Stimulated activated CD8-positive, alpha-beta memory T cell treated with anti-CD3 and anti-CD28 coated beads, Interleukin-7, amount 100 ng/mL, for 1 hour (primary cell): ENCODE data around the gene C5.

Experiments
- DNase-seq, 2 donors: peaks; one replicate each; pipeline ENCODE4 v3.0.0-alpha.2; 2020; ENCODE audit warnings: low read depth in 2 of 2

The C5 gene

DNA sequence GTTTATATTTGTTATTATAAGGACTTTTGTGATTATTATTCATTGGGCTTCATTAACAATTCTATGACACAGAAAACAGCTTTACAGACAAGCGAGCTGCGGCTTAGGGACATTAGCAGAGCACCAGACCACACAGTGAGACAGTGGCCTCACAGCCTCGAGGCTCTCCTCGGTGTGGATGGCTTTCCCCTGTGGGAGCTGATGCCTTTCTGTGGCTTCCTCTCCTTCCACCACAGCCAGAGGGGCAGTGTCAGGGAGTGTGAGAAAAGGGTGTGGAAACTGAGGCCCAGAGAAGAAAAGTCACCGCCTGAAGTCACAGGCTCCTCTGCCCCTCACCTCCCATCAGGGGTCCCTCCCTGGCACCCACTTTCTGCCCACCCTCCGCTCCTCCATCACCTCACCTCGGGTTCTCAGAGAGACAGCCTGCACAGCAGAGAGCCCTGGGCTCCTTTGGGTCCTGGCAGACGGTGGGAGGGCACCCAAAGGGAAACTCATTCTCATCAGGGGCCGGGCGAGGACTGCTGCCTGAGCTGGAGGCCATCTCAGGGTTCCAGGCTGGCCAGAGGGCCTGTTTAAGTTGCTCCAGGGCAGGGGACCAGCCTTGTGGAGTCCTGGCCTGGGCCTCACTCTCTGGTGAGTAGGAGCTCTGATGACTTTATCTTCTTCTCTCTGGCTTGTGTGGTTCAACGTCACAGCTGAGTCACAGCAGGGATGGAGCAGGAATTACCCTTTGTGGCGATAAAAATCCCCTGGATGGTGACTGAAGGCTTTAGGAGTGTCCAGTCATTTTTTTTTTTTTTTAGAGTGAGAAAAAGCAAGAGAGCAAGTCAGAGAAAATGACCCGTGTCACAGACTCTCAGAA lies 124.3 kb downstream of the C5 start:
- DNase-seq: peak in 1 of 2 donors; percentile 67

DNA sequence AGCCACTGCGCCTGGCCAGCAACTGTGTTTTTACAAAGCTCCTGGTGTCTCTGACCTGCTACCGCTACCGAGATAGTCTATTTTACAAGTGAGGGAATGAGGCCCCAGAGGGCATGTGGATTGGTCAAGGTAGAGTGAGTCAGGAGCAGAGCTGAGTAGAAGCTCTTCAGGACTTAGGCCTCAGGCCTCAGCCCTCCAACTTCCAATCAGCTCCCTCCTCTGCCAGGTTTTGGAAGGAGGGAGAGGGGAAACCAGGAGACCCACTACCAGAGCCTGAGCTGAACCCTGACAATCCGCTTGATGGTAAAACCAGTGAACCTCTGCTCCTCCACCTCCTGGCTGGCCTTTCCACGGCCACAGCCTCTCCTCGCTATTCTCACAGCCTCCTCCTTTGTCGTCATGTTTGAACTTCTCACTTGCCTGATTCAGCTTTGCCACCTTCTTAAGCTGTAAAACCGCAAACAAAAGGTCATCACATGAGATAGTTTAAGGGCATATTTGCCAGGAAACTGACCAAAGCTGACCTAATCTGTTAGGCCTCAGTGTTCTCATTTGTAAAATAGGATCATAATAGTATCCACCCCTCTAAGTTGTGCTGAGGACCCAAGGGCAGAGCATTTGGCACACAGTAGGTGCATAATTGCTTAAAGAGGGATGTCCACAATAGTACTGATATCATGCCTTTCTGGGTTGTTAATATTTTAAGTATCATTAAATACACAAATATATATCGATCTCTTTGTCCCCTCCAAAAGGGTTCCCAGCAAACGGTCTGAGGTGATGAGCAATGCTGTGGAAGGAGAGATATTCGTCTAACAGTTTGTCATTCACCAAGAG lies 125.2 kb downstream of the C5 start:
- DNase-seq: no peak

DNA sequence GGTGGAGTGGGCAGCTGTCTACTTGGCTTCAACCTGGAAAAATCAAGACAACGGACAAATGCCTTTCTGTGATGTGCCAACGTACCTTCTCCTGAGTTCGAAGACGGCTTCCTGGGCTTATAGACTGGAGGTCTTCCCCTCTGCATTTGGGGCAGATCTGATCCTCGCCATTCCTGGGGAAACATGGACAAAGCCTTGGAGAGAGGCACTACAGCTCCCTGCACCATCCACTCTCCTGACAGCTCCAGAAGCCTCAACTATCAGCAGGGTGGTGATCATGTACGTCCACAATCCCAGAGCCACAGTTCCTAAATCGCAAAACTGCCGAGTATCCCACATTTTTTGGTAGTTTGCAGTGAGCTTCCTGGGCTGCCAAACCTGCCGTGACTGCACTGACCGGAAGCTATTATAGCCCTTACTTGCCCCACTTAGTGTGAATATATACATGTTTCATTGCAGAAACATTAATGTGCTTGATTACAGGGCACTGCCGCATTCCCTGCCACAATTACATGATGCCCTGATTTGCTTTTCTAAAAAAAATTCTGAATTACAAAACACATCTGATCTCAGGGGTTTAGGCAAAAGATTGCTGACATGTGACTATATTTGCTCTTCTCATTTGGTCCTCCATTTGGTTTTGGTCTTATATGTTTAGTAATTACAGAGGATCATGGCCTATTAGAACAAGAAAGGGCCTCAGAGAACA lies 126.3 kb downstream of the C5 start:
- DNase-seq: no peak

DNA sequence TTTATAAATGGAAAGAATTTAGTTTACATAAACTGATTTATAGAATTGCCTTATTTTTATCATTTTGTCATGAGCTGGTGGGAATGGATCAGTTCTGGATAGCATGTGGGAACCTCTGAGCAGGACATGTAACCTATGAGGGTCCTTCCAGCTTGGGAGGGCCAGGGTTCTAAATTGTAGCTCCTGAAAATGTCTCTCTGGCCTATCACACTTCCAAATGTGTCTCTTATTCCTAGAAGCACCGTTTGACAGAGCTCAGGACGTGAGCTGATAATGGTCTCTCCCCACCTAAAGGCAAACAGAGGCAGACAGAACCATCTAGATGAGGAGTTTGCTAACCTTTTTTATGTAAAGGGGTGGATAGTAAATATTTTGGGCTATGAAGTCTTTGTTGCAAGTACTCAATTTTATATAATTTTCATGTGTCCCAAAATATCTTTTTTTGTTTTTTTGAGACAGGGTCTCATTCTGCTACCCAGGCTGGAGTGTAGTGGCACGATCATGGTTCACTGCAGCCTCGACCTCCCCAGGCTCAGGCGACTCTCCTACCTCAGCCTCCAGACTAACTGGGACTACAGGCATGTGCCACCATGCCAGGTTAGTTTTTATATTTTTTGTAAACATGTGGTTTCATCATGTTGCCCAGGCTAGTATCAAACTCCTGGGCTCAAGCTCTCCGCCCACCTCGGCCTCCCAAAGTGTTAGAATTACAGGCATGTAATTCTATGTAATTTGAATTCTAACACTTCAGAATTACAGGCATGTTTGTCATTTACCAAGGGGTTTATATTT lies 127.5 kb downstream of the C5 start:
- no peak for DNase-seq

DNA sequence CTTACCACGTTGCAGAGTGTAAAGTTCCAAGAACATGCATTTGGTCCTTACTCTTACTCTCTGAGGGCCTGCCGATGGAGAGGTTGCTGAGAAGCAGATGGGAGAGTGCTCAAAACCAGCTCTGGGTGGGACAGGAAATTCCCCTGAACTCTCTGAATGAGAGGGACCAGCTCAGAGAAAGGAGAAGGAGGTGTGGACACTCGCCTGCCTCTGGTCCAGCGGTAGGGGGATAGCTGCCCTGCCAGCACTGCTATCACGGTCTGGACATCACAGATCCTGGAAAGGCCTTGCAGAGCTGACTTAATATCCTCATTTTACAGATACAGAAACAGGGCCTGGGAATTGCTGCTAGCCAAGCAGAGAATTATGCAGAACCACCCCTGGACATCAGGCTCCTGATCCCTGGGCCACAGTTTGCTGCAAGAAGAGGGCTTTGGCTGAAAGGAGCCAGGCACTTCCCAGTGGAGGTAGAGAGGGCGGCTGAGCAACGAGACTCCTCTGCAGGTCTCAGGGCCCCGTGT lies 128.4 kb downstream of the C5 start:
- no peak for DNase-seq

DNA sequence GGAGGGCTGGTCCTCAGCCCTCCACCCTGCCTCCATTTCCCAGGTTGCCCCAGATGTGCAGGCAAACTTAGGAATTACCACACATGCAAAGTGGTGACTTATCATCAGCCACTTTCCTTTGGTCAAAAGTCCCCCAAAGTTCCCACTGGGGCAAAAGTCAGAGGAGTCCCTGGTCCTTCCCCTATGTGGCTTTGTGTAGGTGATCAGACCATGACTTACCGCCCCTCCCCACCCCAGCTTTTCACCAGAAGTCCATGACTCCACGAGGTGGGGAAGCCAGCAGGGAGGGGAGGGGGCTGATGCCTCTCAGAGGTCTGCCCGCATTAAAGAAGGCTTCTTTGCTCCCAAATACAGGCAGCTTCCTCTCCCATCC lies 129.3 kb downstream of the C5 start:
- DNase-seq: no peak

DNA sequence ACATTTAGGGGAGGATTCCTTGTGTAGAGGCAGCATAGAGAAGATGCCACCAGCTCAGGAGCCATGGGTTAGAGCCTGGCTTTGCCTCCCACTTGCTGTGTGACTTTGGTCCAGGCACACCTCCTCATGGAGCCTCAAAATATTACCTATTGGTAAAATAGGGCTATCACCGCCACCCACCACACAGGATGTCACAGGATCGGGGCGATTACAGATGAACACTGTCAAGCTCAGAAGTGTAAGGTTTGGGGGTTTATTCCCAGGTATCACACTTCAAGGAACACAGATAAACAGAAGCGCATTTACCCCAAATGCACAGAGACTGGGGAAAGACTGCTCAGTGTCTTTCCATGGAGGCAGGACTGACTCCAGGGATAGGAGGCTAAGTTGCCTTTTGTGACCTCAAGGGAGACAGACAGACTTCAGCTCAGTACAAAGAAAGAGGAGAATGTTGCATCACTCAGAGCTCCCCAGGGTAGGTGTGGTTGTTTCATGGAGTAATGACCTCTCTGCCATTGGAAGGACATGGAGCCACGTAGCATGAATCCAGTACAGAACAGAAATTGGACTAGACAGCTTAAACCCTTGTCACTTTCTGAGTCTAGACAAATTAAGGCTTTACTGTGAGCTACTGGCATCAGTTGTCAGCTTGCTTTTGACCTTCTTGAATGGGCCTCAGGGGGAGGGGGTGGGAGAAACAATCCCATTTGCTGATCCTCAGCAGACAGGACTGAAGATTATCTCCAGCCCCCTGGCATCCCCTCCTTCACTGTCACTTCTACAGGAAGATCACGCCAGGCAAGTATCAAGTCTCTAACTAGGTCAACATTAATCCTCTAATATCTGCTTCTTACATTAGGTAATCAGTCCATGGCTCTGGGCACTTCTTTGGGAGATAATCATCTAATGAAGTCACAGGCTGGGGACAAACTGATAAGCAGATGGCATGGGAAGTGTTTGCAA lies 130.0 kb downstream of the C5 start:
- DNase-seq: no peak

DNA sequence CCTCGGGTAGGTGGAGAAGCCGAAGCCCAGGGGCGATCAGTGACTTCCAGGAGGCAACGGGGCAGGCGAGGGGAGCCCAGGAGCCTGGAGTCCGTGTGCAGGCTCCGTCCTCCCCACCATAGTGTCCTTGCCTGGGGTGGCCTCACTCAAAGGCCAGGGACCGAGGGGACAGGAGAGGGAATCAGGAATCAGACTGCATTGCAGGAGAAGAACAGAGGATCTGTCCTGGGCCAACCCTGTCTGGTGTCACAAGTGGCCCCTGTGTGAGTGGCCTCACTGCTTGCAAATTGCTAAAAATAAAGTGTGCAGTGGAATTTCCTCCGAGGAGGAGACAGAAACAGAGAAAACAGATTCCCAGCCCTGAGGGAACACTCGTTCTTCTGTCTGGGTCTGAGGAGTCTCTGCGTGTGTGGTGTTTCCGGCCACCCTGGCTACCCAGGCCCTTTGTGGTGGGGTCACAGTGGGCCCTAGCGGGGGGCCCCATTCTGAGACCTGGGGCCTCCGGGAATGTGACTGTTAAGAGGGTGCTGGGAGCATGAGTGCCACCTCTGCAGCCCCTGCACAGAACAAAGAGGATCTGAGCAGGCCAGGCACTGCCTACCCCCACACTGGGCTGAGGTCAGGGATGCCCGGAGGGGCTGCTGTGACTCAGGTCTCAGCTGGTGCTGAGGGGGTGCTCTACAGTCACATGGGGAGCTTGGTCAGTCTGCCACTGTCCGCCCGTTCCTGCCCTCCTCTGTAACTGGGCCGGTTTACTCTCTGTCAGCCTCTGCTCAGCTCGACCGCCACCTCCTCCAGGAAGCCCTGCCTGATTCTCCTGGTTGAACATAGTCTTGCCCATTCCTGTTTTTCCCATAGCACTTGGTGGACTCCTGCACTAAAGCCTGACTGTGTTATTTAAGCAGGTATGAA lies 130.9 kb downstream of the C5 start:
- DNase-seq: no peak

DNA sequence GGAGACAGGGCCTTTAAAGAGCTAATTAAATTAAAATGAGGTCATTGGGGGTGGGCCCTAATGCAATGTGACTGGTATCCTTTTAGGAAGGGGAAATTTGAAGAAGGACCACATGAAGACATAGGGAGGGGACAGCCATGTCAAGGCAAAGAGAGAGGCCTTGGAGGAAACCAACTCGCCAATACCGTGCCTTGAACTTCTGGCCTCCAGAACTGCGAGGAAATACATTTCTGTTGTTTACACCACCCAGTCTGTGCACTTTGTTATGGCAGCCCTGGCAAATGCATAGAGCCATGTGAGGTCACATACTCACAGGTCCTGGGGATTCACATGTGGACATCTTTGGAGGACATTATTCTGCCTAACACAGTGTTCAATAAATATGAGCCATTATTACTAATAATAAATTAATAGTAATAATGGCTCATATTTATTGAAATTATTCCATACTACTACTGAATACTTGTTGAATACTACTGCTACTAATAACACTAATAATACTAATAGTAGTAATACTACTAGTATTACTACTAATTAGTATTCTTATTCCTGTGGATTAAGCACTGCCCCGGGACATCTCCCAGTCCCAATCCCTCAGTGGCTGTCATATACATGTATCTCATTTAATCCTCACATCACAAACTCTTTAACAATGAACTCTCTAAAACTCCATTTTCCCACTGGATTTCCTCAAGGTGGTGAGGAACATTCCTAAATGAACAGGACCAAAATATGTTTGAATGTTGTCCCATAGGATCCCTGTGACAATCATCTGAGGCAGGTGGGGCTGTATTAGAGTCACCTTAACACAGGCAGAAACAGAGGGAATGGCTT lies 131.9 kb downstream of the C5 start:
- DNase-seq: no peak

DNA sequence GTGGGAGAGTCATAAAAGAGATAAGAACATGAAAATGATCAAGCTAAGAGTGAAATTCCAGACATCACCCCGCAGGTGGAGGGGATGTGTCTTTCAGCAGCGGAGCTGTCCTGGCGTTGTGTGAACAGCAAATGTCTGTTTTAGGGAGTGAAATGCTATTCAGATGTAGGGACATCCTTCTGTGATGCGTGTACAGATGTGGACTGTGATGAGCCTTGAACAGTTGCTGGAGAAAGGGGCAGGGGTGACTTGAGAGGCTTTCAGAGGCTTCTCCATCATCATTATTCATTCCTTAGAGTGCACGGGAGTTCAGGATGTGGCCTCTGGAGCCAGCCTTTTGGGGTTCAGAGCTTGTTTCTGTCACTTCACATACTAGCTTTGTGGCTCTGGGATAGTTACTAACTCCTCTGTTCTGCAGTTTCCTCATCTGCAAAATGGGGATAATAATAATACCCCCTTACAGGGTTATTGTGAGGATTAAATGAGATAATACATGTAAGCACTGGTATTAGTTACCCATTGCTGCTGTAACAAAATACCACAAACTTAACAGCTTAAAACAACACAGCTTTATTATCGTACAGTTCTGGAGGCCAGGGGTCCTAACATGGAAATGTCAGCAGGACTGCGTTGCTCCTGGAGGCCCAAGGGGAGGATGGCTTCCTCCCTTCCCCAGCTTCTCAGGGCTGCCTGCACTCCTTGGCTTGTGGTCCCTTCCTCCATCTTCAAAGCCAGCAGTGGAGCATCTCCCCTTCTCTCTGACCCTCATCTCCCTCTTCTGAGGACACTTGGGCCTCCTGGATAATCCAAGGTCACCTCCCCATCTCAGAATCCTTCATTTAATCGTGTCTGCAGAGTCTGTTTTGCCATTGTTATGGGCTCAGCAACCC lies 132.8 kb downstream of the C5 start:
- no peak for DNase-seq

DNA sequence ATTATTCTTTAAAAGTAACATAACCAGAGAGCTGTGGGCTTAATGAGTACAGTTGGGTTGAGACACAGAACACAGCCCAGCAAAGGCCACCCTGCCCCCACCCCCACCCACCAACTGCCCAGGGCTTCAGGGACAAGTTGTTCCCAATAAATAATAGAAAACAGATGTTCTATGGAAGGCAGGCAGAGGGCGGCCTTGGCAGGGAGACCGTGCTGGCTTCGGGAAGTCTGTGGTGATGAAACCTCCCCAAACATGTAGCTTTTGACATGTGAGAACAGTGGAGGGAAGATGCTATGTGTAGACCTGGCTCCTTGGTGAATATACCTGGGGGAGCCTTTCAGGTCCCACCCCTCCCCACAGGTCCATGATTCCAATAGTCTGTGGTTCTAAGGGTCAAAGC lies 133.5 kb downstream of the C5 start:
- no peak for DNase-seq

DNA sequence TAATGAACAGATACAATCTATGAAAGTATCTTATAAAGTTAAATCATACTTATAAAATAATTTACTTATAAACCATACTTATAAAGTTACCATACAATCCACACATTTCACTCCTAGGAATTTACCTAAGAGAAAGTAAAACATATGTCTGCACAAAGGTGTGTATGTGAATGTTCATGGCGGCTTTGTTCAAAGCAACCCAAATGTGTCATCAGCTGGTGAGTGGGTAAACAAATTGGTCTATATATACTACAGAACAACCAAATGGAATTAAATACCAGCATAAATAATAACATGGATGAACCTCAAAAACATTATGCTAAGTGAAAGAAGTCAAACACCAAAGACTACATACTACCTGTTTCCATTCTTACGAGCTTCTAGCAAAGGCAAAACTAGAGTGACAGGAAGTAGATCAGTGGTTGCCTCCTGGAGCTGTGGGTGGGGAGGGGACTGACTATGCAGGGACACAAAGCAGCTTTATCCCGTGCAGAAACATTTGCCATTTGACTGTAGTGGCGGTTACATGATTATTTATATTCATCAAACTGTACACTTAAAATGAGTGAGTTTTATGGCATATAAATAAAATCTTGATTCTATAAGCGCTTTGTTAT lies 134.1 kb downstream of the C5 start:
- no peak for DNase-seq

DNA sequence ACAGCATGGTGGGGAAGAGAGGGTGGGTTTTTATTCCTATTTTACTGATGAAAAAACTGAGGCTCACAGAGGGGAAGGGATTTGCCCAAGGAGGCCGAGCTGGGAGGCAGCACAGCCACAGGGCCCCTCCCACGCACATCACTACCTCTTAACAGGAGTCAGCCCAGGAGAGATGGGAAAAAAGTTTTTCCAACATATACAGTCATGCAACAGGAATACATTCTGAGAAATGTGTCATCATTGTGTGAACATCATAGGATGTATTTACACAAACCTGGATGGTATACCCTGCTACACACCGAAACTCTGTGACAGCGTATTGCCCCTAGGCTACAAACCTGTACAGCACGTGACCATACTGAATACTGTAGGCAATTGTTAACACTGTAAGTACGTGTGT lies 135.1 kb downstream of the C5 start:
- DNase-seq: no peak

DNA sequence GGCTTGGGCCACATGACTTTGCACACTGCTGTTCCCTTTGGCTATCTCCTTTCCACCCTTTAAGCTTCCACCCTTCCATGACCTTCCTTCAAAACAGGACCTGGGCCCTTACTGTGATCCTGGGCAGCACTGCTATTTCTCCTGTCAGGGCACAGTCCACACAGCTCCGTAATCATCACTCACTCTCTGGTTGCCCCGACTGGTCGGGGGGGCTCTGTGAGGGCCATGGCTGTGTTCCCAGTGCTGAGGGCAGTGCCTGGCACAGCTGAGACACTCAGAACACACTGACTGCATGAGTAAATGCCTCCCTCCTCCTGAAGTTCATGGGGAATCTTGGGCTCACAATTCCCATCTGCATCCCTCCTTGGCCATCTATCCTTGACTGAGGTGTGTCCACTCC lies 135.7 kb downstream of the C5 start:
- DNase-seq: no peak

DNA sequence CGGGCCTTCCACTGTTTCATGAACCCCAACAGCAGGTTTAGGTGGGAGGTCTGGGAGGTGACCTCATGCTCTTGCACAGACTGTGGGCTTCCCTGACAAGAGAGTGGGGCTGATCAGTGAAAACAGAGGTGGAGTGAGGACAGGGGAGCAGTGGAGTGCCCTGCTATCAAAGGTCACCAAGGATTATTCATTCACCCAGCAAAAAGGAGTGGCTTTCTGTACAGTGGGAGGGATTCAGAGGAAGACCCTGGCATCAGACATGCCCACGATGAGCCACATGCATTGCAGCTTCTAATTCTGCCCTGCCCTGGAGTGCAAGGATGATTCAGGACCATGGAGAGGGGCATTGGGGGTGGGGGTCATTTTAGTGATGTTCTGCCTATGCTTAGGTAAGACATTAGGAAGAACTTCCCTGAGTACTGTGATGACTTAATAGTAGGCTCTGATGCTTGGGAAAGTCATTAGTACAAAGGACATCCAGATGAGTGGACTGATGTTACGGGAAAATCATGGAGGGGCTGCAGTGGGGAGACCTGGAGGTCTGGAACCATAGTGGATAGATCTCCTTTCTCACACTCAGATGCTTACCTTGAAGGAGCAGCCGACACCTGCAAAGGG lies 136.3 kb downstream of the C5 start:
- no peak for DNase-seq

DNA sequence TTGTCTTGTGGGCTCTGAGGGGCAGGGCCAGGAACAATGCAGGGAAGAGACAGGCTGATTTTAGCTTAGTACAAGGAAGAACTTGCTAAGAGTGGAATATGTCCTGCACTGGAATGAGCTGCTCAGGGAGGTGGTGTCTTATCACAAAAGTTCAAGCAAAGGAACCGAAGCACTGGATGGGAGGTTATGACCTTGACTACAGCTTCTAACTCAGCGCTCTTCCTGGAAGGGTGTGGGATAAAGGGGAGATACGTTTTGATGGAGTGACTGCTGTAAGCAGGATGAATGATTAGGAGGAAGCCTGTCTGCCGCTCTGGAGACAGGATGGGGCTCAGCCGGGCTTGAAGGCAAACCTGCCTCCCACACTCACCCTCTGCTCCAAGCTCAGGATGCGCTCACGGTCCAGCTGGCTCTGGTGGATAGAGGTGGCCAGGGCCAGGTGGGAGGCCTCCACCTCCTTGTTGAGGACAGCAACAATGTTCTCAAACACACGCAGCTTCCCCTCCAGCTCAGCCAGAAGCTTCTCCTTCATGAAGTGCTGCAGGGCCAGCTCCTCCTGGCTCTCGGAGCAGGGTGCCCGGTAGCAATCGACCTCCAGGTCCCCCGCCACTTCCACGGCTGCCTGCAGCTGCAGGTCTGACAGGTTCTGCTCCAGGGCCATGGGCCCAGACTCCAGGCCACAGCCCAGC lies 137.0 kb downstream of the C5 start:
- DNase-seq: no peak
